HFFc6 (cell line): ENCODE results near the gene KRT32. TPM values are rescaled to one million over a fixed set of nuclear protein-coding genes. Genes with fewer than 3 reads are reported as not detected.
A peak's percentile ranks its signal among the peaks of the same experiment; 100 is the strongest.

Source experiments
- DNase-seq: peaks from one replicate; pipeline ENCODE4 v3.0.0-alpha.2; 2018
- H3K27ac Mint-ChIP-seq: 2 replicates; pipeline ENCODE4 v1.8.0; 2020; ENCODE audit warnings: mild to moderate bottlenecking, mixed read lengths
- H3K27me3 Mint-ChIP-seq: 2 replicates; pipeline ENCODE4 v1.8.0; 2021; ENCODE audit warnings: mild to moderate bottlenecking, moderate library complexity, mixed read lengths; ENCODE audit not compliant: insufficient read depth
- H3K36me3 Mint-ChIP-seq: 2 replicates; pipeline ENCODE4 v1.8.0; 2021; ENCODE audit warnings: low read depth, mixed read lengths
- H3K4me1 Mint-ChIP-seq: 2 replicates; pipeline ENCODE4 v1.8.0; 2020; ENCODE audit warnings: low read depth, mixed read lengths
- H3K4me3 Mint-ChIP-seq: 2 replicates; pipeline ENCODE4 v1.8.0; 2020; ENCODE audit warnings: mild to moderate bottlenecking, moderate library complexity, mixed read lengths
- H3K9me3 Mint-ChIP-seq: 2 replicates; pipeline ENCODE4 v1.8.0; 2020; ENCODE audit warnings: mild to moderate bottlenecking, mixed read lengths
- CTCF ChIP-seq: fragments of 200-600 bp; sonication (generic); IDR thresholded peaks from 2 replicates; pipeline ENCODE4 v1.5.0; 2021; ENCODE audit warnings: antibody characterized with exemption, mild to moderate bottlenecking
- total RNA-seq, 6 experiments: library from RNA; stranded (reverse); fragmentation: NEBNext Ultra II Directional; extraction: Animal tissue kit (Norgen Biotek cat#: 25700); gene quantifications; 2 replicates in 1 of 6; 3 replicates in 5 of 6; pipeline ENCODE4 v1.2.3, GENCODE V29; 2021

The KRT32 gene
- total RNA-seq, 6 experiments from 2014 or later: 0.14 TPM; not detected in 4

GRCh38 chr17:41468346-41468745, 1.2 kb upstream of the KRT32 start:
- peaks cover 40% of the 10 kb centered on the region for H3K27me3 Mint-ChIP-seq
- H3K4me3 Mint-ChIP-seq: no peak overlapping the region
- DNase-seq: no peak
- peaks cover 25% of the 10 kb centered on the region for H3K9me3 Mint-ChIP-seq
- no peak for TF ChIP-seq CTCF
- H3K27ac Mint-ChIP-seq: no peak overlapping the region
- H3K36me3 Mint-ChIP-seq: peaks cover 24% of the 10 kb centered on the region
- peaks cover 28% of the 10 kb centered on the region for H3K4me1 Mint-ChIP-seq

GRCh38 chr17:41467561-41467960, 375 bp upstream of the KRT32 start:
- peaks cover 24% of the 10 kb centered on the region for H3K36me3 Mint-ChIP-seq
- no peak for DNase-seq
- H3K4me3 Mint-ChIP-seq: no peak overlapping the region
- peaks cover 25% of the 10 kb centered on the region for H3K9me3 Mint-ChIP-seq
- H3K27me3 Mint-ChIP-seq: peaks cover 44% of the 10 kb centered on the region
- TF ChIP-seq CTCF: no peak
- peaks cover 28% of the 10 kb centered on the region for H3K4me1 Mint-ChIP-seq
- no peak overlapping the region for H3K27ac Mint-ChIP-seq

- peak; percentile 90 for DNase-seq
- H3K4me1 Mint-ChIP-seq: peaks cover 28% of the 10 kb centered on the region
- H3K27ac Mint-ChIP-seq: no peak overlapping the region
- peaks cover 35% of the 10 kb centered on the region for H3K27me3 Mint-ChIP-seq
- H3K36me3 Mint-ChIP-seq: peaks cover 13% of the 10 kb centered on the region
- peaks cover 13% of the 10 kb centered on the region for H3K9me3 Mint-ChIP-seq
- no peak for TF ChIP-seq CTCF
- H3K4me3 Mint-ChIP-seq: peak overlapping the region; percentile 15; the same call in 1 of the 2 replicates
Measured at GRCh38 chr17:41464682-41465081, 2.5 kb downstream of the KRT32 start.

GRCh38 chr17:41464173-41464572, 3.0 kb downstream of the KRT32 start:
- Mint-ChIP-seq H3K4me3 (no peak overlapping the region), H3K36me3 (peaks cover 13% of the 10 kb centered on the region), H3K27me3 (peaks cover 34% of the 10 kb centered on the region), H3K27ac (no peak overlapping the region), H3K4me1 (peaks cover 28% of the 10 kb centered on the region), H3K9me3 (peaks cover 13% of the 10 kb centered on the region)
- no peak for TF ChIP-seq CTCF
- DNase-seq: no peak

GRCh38 chr17:41463746-41464145, 3.4 kb downstream of the KRT32 start:
- Mint-ChIP-seq H3K4me3 (no peak overlapping the region), H3K4me1 (peaks cover 29% of the 10 kb centered on the region), H3K36me3 (peaks cover 12% of the 10 kb centered on the region), H3K9me3 (peaks cover 13% of the 10 kb centered on the region), H3K27me3 (peaks cover 34% of the 10 kb centered on the region), H3K27ac (no peak overlapping the region)
- no peak for DNase-seq
- no peak for TF ChIP-seq CTCF

- Mint-ChIP-seq H3K27ac (no peak overlapping the region), H3K27me3 (peaks cover 34% of the 10 kb centered on the region), H3K9me3 (peaks cover 2% of the 10 kb centered on the region), H3K36me3 (peaks cover 1% of the 10 kb centered on the region), H3K4me3 (no peak overlapping the region), H3K4me1 (peaks cover 31% of the 10 kb centered on the region)
- no peak for TF ChIP-seq CTCF
- no peak for DNase-seq
Measured at GRCh38 chr17:41462705-41463104, 4.5 kb downstream of the KRT32 start.
